NT2/D1 (cell line): ENCODE results near the gene PPM1H.
"Not testable (repeated sequence)": the region's sequence is repeated elsewhere in the genome, so short reads cannot be mapped to it uniquely, and the experiment has no call there.

ENCODE experiments used
- DNase-seq: peaks from one replicate; pipeline ENCODE4 v3.0.0-alpha.2; 2011; ENCODE audit warnings: low read depth, low spot score
- H3K27me3 ChIP-seq: 2 replicates; pipeline ENCODE4 v1.6.0; 2011; ENCODE audit warnings: mild to moderate bottlenecking; ENCODE audit not compliant: insufficient read length, insufficient read depth
- H3K36me3 ChIP-seq: 2 replicates; pipeline ENCODE4 v1.6.1; 2011; ENCODE audit warnings: mild to moderate bottlenecking, low read length, mixed read lengths; ENCODE audit not compliant: insufficient read depth, insufficient read length
- H3K4me1 ChIP-seq: 2 replicates; pipeline ENCODE4 v1.5.1; 2011; ENCODE audit not compliant: insufficient read depth, insufficient read length
- H3K4me3 ChIP-seq: 2 replicates; pipeline ENCODE4 v1.5.1; 2011; ENCODE audit warnings: low read depth; ENCODE audit not compliant: insufficient read length
- H3K9ac ChIP-seq: 2 replicates; pipeline ENCODE4 v1.6.0; 2011; ENCODE audit warnings: low read depth; ENCODE audit not compliant: insufficient read length
- H3K9me3 ChIP-seq: 2 replicates; pipeline ENCODE4 v1.5.1; 2011; ENCODE audit warnings: mild to moderate bottlenecking, low read length; ENCODE audit not compliant: insufficient read depth
- SUZ12 ChIP-seq: IDR thresholded peaks from 2 replicates; pipeline ENCODE4 v1.6.1; 2011; ENCODE audit not compliant: insufficient read length, insufficient read depth; ENCODE audit errors: extremely low read depth
- YY1 ChIP-seq: IDR thresholded peaks from 2 replicates; pipeline ENCODE4 v1.6.1; 2011; ENCODE audit not compliant: insufficient read length, insufficient read depth
- ZNF274 ChIP-seq: IDR thresholded peaks from 2 replicates; pipeline ENCODE4 v1.6.1; 2011; ENCODE audit warnings: mild to moderate bottlenecking, low read depth, low read length

PPM1H gene

DNA sequence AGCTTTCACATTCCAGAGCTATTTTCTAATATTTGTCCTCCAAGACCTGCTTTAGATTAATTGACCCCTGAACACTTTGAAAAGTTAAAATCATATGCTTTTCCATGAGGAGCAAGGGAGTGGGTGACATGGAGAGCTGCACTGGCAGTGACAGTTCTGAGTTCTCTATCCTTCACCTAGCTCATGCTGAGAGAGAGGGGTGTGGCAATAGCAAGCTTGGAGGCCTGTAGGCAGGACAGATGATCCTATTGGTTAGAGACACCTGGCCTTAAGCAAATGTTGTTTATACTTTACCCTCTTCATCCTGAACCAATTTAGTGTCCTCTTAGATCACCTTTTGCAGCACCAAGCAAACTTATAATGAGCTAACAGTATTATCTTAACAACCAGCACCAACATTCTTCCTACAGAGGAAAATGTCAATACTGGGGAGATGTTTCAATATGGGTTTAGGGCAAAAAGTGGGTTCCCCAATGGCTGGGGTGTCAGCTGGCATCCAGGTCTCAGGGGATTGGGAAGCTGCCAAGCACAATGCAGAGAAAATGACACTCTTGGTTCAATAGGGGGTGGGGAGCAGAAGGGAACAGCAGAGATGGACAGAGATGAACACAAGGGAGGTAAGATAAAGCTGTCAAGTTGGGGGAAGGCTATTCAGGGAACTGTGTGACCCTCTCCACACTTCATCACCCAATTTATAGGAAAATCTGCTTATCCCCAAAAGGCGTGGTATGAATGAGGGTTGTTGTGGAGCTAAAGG lies 37.0 kb upstream of the PPM1H start:
- TF ChIP-seq YY1: no peak
- TF ChIP-seq SUZ12: no peak

DNA sequence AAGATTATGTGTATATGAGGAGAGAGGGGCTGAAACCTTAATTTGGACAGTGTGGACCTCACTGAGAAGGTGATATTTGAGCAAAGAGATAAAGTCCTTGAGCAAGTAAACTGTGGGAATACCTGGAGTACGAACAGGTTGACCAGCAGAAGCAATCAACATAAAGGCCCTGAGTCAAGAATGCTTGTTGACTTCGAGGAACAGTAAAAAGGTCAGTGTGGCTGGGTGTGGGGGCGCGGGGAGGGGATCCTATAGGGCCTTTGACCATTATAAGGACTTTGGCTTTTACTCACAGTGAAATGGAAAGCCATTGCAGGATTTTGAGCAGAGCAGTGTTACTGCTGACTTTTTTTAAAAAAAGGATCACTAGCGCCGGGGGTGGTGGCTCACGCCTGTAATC lies 34.7 kb upstream of the PPM1H start:
- Histone ChIP-seq H3K9ac (no peak overlapping the region), H3K27me3 (no peaks in the 10 kb centered on the region), H3K36me3 (no peaks in the 10 kb centered on the region), H3K9me3 (no peaks in the 10 kb centered on the region), H3K4me1 (no peaks in the 10 kb centered on the region), H3K4me3 (no peak overlapping the region)
- TF ChIP-seq SUZ12: no peak
- TF ChIP-seq YY1: no peak
- no peak for TF ChIP-seq ZNF274
- DNase-seq: no peak

More for the DNA sequence above, 37.0 kb upstream of the PPM1H start:
- Histone ChIP-seq H3K9ac (no peak overlapping the region), H3K27me3 (no peaks in the 10 kb centered on the region), H3K4me3 (no peak overlapping the region), H3K4me1 (no peaks in the 10 kb centered on the region), H3K9me3 (no peaks in the 10 kb centered on the region), H3K36me3 (no peaks in the 10 kb centered on the region)
- DNase-seq: no peak

GRCh38 chr12:62967701-62968100 lies 32.8 kb upstream of the PPM1H start:
- Histone ChIP-seq H3K36me3 (no peaks in the 10 kb centered on the region), H3K27me3 (no peaks in the 10 kb centered on the region), H3K4me1 (no peaks in the 10 kb centered on the region), H3K4me3 (no peak overlapping the region), H3K9me3 (no peaks in the 10 kb centered on the region), H3K9ac (no peak overlapping the region)
- no peak for DNase-seq
- TF ChIP-seq SUZ12 (no peak), ZNF274 (no peak), YY1 (no peak)

DNA sequence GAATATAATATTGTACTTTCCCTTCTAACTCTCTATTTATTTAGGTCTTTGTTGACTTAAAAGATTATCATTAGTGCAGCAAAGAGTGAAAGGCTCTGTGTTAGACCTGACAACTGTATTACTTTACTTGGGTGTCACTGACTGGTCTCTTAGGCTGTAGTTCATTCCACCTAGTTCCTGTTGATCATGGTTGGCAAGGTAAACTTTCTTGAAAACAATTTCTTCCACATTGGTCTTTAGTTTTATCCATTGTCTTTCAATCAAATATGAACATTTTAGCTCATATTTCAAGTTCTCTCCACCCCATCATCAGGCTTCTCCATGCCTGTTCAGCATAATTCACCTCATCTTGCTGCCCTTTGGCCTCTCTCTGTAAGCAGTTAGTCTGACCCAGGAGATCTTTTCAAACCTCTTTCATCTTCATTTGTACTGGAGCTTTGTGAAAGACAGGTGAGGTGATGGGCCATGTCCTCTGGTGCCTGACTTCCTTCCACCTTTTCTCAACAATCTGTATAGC lies 32.1 kb upstream of the PPM1H start:
- Histone ChIP-seq H3K9me3 (no peaks in the 10 kb centered on the region), H3K27me3 (no peaks in the 10 kb centered on the region), H3K4me1 (no peaks in the 10 kb centered on the region), H3K9ac (no peak overlapping the region), H3K4me3 (no peak overlapping the region), H3K36me3 (no peaks in the 10 kb centered on the region)
- no peak for DNase-seq
- no peak for TF ChIP-seq ZNF274
- no peak for TF ChIP-seq SUZ12

GRCh38 chr12:62966446-62966989 lies 31.6 kb upstream of the PPM1H start:
- not testable (repeated sequence) for H3K36me3 ChIP-seq, H3K4me1 ChIP-seq, H3K4me3 ChIP-seq, H3K9ac ChIP-seq, H3K27me3 ChIP-seq, H3K9me3 ChIP-seq, DNase-seq

DNA sequence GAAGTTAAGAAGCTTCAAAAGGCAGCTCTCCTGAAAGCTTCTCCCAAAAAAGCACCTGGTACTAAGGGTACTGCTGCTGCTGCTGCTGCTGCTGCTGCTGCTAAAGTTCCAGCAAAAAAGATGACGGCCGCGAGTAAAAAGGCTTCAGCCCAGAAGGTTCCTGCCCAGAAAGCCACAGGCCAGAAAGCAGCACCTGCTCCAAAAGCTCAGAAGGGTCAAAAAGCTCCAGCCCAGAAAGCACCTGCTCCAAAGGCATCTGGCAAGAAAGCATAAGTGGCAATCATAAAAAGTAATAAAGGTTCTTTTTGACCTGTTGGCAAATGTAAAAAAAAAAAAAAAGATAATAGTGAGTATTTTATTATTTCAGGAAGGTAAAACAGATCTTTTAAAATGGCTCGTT lies 30.8 kb upstream of the PPM1H start:
- DNase-seq, H3K9ac ChIP-seq, H3K4me3 ChIP-seq, H3K9me3 ChIP-seq, H3K36me3 ChIP-seq, H3K27me3 ChIP-seq, H3K4me1 ChIP-seq: not testable (repeated sequence)

- H3K9me3 ChIP-seq, H3K27me3 ChIP-seq, H3K36me3 ChIP-seq, DNase-seq, H3K4me1 ChIP-seq, H3K4me3 ChIP-seq, H3K9ac ChIP-seq: not testable (repeated sequence)
Measured at GRCh38 chr12:62965242-62965641, 30.3 kb upstream of the PPM1H start.

DNA sequence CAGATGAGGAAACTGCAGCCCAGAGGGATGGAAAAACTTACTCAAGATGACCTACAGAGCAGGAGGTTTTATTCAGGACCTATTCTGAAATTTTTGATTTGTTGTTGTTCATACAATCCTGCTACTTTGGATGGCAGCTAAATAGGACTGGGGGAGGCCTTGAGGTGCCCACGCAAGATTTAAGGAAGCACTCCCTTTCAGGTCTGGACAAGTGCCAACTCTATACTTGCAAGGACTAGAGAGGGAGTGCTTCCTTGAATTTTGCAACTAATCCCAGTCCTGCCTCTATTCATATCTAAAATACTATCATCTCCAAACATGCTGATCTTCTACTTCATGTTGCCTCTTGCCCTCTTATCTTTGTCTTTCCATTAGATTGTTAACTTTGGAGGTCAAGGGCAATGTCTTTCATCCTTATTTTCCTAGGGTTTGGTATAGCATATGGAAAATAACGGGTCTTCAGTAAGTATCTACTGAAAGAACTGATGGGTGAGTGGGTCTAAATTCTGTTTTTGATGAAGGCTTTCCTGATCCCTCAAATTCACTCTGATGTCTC lies 28.6 kb upstream of the PPM1H start:
- no peaks in the 10 kb centered on the region for H3K4me1 ChIP-seq
- no peak for DNase-seq
- no peak for TF ChIP-seq SUZ12
- no peak for TF ChIP-seq YY1
- TF ChIP-seq ZNF274: no peak

More for the DNA sequence above, 28.6 kb upstream of the PPM1H start:
- no peaks in the 10 kb centered on the region for H3K36me3 ChIP-seq
- no peaks in the 10 kb centered on the region for H3K27me3 ChIP-seq
- no peak overlapping the region for H3K9ac ChIP-seq
- no peak overlapping the region for H3K4me3 ChIP-seq
- H3K9me3 ChIP-seq: no peaks in the 10 kb centered on the region
